GM18870 (cell line): Measurements from ENCODE around the gene UBFD1.
"Not testable (repeated sequence)": the region's sequence is repeated elsewhere in the genome, so short reads cannot be mapped to it uniquely, and the experiment has no call there.

Source experiments
- ATAC-seq: cut with Tn5 transposase; IDR thresholded peaks from one replicate; pipeline ENCODE4 v1.9.1; 2021; ENCODE audit warnings: moderate library complexity; ENCODE audit not compliant: unreplicated experiment

UBFD1 gene

DNA sequence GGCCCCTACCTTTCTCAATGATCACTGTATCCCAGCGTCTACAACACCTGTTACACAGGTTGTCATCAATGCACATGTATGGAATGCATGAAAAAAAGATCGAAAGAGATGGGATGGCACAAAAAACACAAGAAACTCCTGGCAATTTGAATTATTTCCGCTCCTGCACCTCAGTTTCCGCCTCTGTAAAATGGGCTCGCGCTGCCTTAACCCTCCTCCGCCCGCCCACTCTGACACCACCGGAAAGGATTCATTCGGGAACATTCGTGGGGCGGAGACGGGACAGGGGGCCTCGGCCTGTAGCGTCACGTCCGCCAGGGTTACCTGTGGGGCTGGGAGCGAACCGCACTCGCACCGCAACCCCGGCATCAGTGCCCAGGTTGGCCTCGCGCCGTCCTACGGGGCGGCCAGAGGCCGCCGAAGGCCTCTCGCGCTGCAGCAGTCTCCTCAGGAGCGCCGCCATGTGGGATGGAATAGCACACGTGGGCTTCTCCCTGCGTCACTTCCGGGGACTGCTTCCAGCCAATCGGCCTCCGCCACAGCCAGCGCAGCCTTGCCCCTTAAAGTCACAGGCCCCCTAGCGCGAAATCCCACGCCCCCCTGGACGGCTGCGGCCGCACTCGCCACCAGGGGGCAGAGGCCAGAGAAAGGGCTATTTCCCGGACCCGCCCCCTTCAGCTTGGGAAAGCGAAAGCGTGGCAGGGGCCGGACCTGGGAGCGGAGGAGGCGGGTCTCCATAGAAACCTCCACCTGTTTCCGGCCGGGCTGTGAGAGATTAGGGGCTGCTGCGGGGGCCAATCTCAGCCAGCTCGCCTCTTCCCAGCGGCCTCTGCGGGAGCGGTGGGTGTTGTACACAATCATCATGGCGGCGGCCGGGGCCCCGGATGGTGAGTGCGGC is at the start of gene UBFD1, which contains the start of gene EARS2:
UBFD1 (plus strand) TSS at position 847 of the 898 bp plus-strand sequence; CDS start at position 863, 16 bp downstream.
EARS2 (minus strand) TSS at position 470 of the 898 bp plus-strand sequence; CDS start at position 463, 7 bp downstream.
- peak; percentile 90 for ATAC-seq

DNA sequence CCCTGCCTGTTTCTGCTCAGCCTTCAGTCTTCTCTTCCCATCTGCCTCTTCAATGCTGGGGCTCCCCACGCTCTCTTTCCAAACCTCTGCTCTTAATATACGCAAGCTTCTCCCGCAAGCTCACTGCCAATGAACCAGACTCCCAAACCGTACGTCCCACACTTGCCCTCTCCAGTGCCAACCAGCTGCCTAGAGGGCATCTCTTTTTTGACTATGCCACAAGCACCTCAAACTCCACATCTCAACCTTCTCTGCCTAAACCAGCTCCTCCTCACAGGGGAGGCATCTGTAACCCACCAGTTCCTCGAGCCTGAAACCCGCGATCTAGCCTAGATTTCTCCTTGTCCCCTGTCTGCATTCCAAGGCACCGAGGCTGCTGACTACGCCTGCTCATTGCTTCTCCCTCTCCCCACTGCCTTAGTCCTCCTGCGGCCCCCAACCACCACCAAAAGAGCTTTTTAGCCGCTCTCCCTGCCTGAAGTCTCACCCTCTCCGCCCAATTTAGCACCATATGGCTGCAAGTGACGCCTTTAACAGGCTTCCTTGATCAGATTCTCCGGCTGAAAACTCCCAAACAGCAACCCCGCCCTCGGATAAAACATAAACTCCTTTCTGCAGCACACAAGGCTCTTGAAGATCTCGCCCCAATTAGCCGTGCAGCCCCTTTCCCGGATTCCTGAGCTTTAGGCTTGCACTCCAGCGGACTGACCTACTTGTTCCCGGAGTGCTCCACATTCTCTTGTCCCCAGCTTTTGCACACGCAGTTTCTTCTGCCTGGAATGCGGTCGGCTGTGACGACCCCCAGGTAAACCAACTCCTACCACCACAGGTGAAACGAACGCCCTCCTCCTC is 48.7 kb upstream of the UBFD1 start:
- no peak for ATAC-seq

- ATAC-seq, result no peak
These were observed 48.1 kb upstream of the UBFD1 start for GRCh38 chr16:23509441-23509754.

DNA sequence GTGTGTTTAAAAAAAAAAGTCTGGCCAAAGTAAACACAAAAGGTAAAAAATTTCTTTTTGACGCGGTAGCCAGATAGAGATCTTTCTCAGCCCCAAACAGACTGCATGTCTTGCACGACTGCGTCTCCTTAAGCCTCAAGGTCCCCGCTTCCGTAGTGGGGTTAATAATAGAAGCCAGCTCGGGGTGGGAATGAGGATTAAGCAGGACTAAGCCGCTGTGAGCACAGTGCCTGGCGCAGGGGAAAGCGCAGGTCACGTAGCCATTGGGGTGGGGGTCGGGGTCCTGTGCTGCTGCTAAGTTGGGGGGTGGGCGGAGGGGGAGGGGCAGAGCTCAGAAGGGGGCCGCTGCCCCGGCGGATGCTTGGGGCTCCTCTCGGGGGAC is 47.8 kb upstream of the UBFD1 start:
- no peak for ATAC-seq

GRCh38 chr16:23510164-23510914 is 47.2 kb upstream of the UBFD1 start, which contains the start of gene GGA2:
Gene GGA2, minus strand, starts transcription at chr16:23510494. Its CDS starts 83 bp downstream, at chr16:23510411.
- no peak for ATAC-seq

- not testable (repeated sequence) for ATAC-seq
These were observed 46.6 kb upstream of the UBFD1 start for GRCh38 chr16:23510915-23511270.

GRCh38 chr16:23511731-23512130 is 45.8 kb upstream of the UBFD1 start:
- ATAC-seq, result no peak

- no peak for ATAC-seq
These were observed 45.3 kb upstream of the UBFD1 start for GRCh38 chr16:23512168-23512695.

DNA sequence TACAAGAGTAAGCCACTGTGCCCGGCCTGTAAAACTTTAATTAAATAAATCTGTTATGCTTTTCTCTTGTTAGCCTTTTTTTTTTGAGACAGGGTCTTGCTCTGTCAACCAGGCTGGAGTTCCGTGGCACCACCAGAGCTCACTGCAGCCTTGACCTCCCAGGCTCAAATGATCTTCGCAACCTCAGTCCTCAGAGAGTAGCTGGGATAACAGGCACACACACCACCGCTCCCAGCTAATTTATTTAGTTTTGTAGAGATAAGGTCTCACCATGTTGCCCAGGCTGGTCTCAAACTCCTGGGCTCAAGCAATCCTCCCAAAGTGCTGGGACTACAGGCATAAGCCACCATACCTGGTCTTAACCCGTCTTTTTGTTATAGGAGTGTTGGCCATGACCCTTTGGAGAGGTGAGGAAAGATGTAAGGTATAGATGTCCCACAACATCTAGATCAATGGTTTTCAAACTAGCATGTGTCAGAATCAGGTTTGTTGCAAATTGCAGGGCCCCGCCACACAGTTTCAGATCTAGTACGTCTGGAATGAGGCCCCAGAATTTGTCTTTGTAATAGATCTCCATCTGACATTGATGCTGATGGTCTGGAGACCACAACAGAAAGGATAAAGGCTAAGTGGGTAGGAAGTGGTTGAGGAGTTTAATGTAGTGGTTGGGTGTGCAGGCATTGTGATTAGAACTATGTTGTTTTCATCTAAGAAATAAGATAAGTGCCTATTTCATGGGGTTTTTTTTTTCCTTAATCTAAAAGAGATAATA is 43.0 kb upstream of the UBFD1 start:
- ATAC-seq, result no peak

- no peak for ATAC-seq
These were observed 41.6 kb upstream of the UBFD1 start for GRCh38 chr16:23515881-23516280.

DNA sequence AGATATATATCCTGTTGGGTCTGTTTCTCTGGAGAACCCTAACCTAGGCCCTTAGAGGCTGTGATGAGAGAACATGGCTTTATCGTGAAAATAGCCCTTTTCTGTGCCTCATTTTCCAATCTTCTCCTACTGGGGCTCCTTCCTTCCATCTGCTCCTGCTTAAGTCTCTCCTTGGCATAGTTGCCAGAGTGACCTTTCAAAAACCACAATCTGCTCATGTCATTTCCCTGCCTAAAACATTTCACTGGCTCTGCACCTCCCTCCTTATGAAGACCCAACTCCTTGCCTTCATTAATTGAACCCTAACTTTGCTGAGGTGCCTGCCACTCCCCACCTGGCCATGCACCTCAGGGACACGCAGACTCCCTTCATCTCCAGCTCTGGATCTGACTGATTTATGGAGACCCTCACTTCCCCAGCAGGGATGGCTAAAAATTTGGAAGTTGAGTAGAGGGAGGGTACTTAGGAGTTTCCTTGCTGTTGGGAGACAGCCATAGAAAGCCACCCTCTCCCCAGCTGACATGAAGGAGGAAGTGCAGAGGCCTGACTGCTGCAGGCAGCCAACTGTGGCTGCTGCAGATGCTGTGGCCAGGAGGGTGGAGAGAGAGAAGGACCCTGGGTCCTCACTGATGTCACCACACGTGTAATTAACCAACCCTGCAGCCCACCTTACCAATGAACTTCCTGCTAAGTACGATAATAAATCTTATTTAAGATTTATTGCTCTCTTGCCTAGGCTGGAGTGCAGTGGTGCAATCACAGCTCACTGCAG is 41.0 kb upstream of the UBFD1 start:
- ATAC-seq, result no peak

GRCh38 chr16:23518435-23518891 is 39.1 kb upstream of the UBFD1 start:
- no peak for ATAC-seq

DNA sequence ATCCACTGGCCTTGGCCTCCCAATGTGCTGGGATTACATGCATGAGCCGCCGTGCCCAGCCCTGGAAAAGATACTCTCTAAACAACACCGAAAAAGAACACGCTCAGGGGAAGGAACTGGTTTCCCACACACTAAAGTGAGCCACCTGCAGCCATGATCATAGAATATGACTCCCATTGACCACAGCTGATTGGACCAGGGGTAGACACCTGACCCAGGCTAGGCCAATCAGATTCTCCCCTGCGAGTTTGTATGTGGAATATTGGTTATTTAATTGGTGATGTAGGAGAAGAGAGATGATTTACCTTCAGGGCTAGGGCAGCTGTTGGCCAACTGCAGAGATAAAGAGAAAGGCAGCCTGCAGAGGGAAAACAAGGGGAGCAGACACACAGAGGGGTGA is 38.2 kb upstream of the UBFD1 start:
- no peak for ATAC-seq

GRCh38 chr16:23520500-23520899 is 37.0 kb upstream of the UBFD1 start:
- no peak for ATAC-seq

- no peak for ATAC-seq
These were observed 36.3 kb upstream of the UBFD1 start for GRCh38 chr16:23521037-23521743.

DNA sequence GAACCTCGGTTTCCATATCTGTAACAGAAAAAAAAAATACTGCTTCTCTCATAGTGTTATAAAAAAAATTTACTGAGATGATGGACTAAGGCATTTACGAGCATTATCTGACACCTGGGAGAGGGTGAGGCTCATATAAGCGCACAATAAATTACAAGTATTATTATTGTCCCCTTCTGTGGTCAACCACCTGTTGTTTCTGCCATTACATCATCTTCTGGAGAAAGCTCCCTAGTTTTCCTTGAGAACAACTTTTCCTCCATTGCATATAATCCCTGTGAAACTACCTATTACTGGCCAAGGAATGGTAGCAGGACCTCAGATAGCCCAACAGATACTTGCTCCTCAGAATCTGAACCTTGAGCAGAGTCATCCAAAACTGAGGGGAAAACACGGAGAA is 35.6 kb upstream of the UBFD1 start:
- no peak for ATAC-seq

DNA sequence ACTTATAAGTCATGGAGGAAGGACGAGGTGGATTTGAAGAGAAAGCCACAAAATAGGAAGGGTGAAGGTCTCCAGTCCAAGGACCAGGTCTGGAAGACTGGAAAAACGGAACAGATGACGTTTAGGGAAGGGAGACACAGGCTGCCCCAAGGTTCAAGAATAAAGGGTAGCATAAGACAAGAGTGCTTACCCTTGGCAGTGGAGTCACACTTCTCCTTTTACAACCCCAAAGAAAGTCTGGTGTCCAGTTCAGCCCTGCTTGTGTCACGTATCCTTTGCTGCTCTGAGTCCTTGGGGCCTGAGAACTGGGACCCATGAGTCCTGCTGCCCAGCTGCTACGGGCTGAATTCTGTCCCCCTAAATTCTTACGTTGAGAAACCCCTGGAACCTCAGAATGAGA is 34.2 kb upstream of the UBFD1 start:
- no peak for ATAC-seq

DNA sequence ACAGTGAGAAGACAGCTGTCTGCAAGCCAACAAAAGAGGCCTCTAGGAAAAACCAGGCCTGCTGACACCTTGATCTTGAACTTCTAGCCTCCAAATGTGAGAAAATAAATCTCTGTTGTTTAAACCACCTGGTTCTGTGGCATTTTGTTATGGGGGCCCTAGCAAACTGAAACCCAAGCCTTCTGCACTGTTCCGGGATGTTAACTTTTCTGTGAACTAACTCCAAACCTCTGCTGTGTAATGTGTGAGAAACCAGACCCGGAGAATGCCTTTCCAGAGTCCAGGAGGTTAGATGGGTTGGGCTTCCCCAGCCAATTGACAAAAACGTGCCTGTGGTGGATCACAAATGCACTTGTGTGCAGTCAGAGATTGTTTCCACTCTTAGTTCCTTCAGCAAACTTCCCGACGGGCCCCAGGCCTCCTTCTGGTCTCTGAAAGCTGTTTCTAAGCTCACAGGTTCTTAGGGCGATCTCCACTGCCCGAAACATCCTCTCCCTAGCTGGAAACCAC is 33.6 kb upstream of the UBFD1 start:
- no peak for ATAC-seq
